RWPE2 (cell line): ENCODE data around the gene IGF2.

Experiments used
- ATAC-seq: fragments of 200-7000 bp; cut with Tn5 transposase; 3 replicates; pipeline ENCODE4 v1.9.1; 2021; ENCODE audit warnings: low read depth
- DNase-seq: peaks from one replicate; pipeline ENCODE4 v3.0.0-alpha.2; 2020; ENCODE audit warnings: low spot score
- H3K27ac ChIP-seq: fragments of 450-650 bp; 2 replicates; pipeline ENCODE4 v1.5.1; 2017; ENCODE audit warnings: mild to moderate bottlenecking; ENCODE audit not compliant: poor library complexity, severe bottlenecking
- H3K27me3 ChIP-seq: fragments of 250-450 bp; sonication (Bioruptor Pico); 2 replicates; pipeline ENCODE4 v1.5.1; 2021; ENCODE audit warnings: mild to moderate bottlenecking, moderate library complexity; ENCODE audit not compliant: insufficient read depth, poor library complexity, severe bottlenecking
- H3K36me3 ChIP-seq: fragments of 250-450 bp; sonication (Bioruptor Pico); 2 replicates; pipeline ENCODE4 v1.5.1; 2020; ENCODE audit warnings: low read depth, mild to moderate bottlenecking, moderate library complexity
- H3K4me1 ChIP-seq: fragments of 250-450 bp; sonication (Bioruptor Pico); 2 replicates; pipeline ENCODE4 v1.5.1; 2021; ENCODE audit warnings: mild to moderate bottlenecking, moderate library complexity; ENCODE audit not compliant: insufficient read depth, poor library complexity, severe bottlenecking
- H3K4me3 ChIP-seq: fragments of 250-450 bp; sonication (Bioruptor Pico); 2 replicates; pipeline ENCODE4 v1.5.1; 2021; ENCODE audit warnings: mild to moderate bottlenecking, moderate library complexity; ENCODE audit not compliant: severe bottlenecking
- H3K9me3 ChIP-seq: fragments of 250-450 bp; sonication (Bioruptor Pico); 2 replicates; pipeline ENCODE4 v1.5.1; 2021; ENCODE audit warnings: mild to moderate bottlenecking, moderate library complexity; ENCODE audit not compliant: severe bottlenecking
- CTCF ChIP-seq: fragments of 450-650 bp; IDR thresholded peaks from one replicate; pipeline ENCODE4 v1.5.1; 2017; ENCODE audit warnings: mild to moderate bottlenecking, moderate library complexity; ENCODE audit not compliant: poor library complexity, severe bottlenecking

IGF2 gene

GRCh38 chr11:2151500-2152257 lies 12.5 kb upstream of the IGF2 start:
- H3K27me3 ChIP-seq, result peaks cover 38% of the 10 kb centered on the region
- H3K36me3 ChIP-seq, result no peaks in the 10 kb centered on the region
- TF ChIP-seq CTCF, result peak; percentile 89
- no peak for DNase-seq
- no peak overlapping the region for H3K4me3 ChIP-seq
- no peaks in the 10 kb centered on the region for H3K4me1 ChIP-seq
- no peaks in the 10 kb centered on the region for H3K9me3 ChIP-seq
- ATAC-seq, result peak; percentile 39
- H3K27ac ChIP-seq, result no peak overlapping the region

- no peaks in the 10 kb centered on the region for H3K9me3 ChIP-seq
- no peak overlapping the region for H3K27ac ChIP-seq
- TF ChIP-seq CTCF, result peak; percentile 57
- DNase-seq, result no peak
- H3K4me1 ChIP-seq, result no peaks in the 10 kb centered on the region
- ATAC-seq, result no peak
- no peaks in the 10 kb centered on the region for H3K36me3 ChIP-seq
- peaks cover 53% of the 10 kb centered on the region for H3K27me3 ChIP-seq
- H3K4me3 ChIP-seq, result no peak overlapping the region
Measured at GRCh38 chr11:2149864-2150847, 11.0 kb upstream of the IGF2 start.

- ATAC-seq (no peak), DNase-seq (no peak)
- H3K4me3 ChIP-seq, result no peak overlapping the region
- no peaks in the 10 kb centered on the region for H3K9me3 ChIP-seq
- TF ChIP-seq CTCF, result no peak
- peaks cover 60% of the 10 kb centered on the region for H3K27me3 ChIP-seq
- H3K4me1 ChIP-seq, result no peaks in the 10 kb centered on the region
- no peak overlapping the region for H3K27ac ChIP-seq
- H3K36me3 ChIP-seq, result no peaks in the 10 kb centered on the region
Measured at GRCh38 chr11:2149460-2149859, 10.3 kb upstream of the IGF2 start.

GRCh38 chr11:2148595-2148994 lies 9.4 kb upstream of the IGF2 start:
- DNase-seq (no peak), ATAC-seq (no peak)
- no peak overlapping the region for H3K4me3 ChIP-seq
- H3K27ac ChIP-seq, result no peak overlapping the region
- no peaks in the 10 kb centered on the region for H3K4me1 ChIP-seq
- peaks cover 69% of the 10 kb centered on the region for H3K27me3 ChIP-seq
- no peaks in the 10 kb centered on the region for H3K9me3 ChIP-seq
- TF ChIP-seq CTCF, result no peak
- no peaks in the 10 kb centered on the region for H3K36me3 ChIP-seq
